ENCODE data around the gene ERC2.

GRCh38 chr3:56282341-56282740 lies 185.9 kb downstream of the ERC2 start:
- TF ChIP-seq TAF1 (IDR thresholded peaks at IDR 0.05; ENCODE audit: low read depth, low read length) = no peak
- TF ChIP-seq POLR2AphosphoS5 (IDR thresholded peaks at IDR 0.05; ENCODE audit: low read depth, low read length) = no peak
- no peak for TF ChIP-seq POLR2A (IDR thresholded peaks at IDR 0.05; ENCODE audit: low read depth, low read length)
